Measurements from ENCODE around the gene CENPP.

- no peak for TF ChIP-seq CTCF (IDR thresholded peaks at IDR 0.05; ENCODE audit: insufficient read depth, low read length, poor library complexity, severe bottlenecking)
- TF ChIP-seq EZH2phosphoT487 (conservative IDR thresholded peaks at IDR 0.05; ENCODE audit: low read length) = no peak
These were observed 80.1 kb downstream of the CENPP start for GRCh38 chr9:92405818-92406217.
